ENCODE results near the gene ELMO1. TPM values are rescaled to one million over a fixed set of nuclear protein-coding genes. Genes with fewer than 3 reads are reported as not detected.

ELMO1 gene
- total and polyA plus RNA-seq, 2 experiments from 2014 or later: 6.5 to 24.9 TPM

DNA sequence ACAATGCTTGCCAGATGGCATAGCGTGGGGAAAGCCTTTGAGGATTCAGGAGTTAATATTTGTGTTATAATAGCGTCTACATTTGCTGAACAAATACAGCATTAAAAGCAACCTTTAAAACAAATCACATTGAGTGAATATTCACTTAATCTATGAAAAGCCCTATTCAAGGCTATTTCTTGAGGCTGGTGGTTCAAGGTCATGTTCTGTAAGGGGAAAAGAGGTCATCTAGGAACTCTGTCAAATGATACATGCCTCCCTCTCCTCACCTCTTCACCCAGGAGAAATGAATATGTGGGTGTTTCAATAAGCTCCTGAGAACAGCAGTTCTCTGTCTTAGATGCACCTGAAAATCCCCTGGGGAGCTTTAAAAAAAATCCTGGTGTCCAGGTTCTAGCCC lies 303.0 kb downstream of the ELMO1 start:
- no peak overlapping the region for H3K27ac ChIP-seq (ENCODE audit: low read depth)

More for the DNA sequence above, 303.0 kb downstream of the ELMO1 start:
- Histone ChIP-seq H3K4me2 (no peak overlapping the region), H2AFZ (no peak overlapping the region), H3K79me2 (replicated peaks; ENCODE audit: insufficient read depth) (no peaks in the 10 kb centered on the region), H3K36me3 (ENCODE audit: insufficient read depth) (no peaks in the 10 kb centered on the region), H3K4me1 (ENCODE audit: insufficient read depth) (no peaks in the 10 kb centered on the region), H3F3A (replicated peaks; ENCODE audit: low read depth) (no peaks in the 10 kb centered on the region), H3K4me3 (no peak overlapping the region), H3K9me2 (ENCODE audit: insufficient read depth) (peaks cover 3% of the 10 kb centered on the region; the same call in 1 of the 2 replicates), H4K20me1 (replicated peaks; ENCODE audit: insufficient read depth) (no peaks in the 10 kb centered on the region), H3K27me3 (ENCODE audit: insufficient read depth) (no peaks in the 10 kb centered on the region)
- TF ChIP-seq ETS1 (IDR thresholded peaks at IDR 0.05): no peak
- TF ChIP-seq, protein P1, sequence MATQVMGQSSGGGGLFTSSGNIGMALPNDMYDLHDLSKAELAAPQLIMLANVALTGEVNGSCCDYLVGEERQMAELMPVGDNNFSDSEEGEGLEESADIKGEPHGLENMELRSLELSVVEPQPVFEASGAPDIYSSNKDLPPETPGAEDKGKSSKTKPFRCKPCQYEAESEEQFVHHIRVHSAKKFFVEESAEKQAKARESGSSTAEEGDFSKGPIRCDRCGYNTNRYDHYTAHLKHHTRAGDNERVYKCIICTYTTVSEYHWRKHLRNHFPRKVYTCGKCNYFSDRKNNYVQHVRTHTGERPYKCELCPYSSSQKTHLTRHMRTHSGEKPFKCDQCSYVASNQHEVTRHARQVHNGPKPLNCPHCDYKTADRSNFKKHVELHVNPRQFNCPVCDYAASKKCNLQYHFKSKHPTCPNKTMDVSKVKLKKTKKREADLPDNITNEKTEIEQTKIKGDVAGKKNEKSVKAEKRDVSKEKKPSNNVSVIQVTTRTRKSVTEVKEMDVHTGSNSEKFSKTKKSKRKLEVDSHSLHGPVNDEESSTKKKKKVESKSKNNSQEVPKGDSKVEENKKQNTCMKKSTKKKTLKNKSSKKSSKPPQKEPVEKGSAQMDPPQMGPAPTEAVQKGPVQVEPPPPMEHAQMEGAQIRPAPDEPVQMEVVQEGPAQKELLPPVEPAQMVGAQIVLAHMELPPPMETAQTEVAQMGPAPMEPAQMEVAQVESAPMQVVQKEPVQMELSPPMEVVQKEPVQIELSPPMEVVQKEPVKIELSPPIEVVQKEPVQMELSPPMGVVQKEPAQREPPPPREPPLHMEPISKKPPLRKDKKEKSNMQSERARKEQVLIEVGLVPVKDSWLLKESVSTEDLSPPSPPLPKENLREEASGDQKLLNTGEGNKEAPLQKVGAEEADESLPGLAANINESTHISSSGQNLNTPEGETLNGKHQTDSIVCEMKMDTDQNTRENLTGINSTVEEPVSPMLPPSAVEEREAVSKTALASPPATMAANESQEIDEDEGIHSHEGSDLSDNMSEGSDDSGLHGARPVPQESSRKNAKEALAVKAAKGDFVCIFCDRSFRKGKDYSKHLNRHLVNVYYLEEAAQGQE (IDR thresholded peaks at IDR 0.05; ENCODE audit: unreplicated experiment): no peak
- no peak for TF ChIP-seq EZH2phosphoT487 (IDR thresholded peaks at IDR 0.05; ENCODE audit: unreplicated experiment)
- TF ChIP-seq JUNB (IDR thresholded peaks at IDR 0.05; ENCODE audit: unreplicated experiment): no peak
- TF ChIP-seq NANOG (IDR thresholded peaks at IDR 0.05; ENCODE audit: borderline replicate concordance): no peak
- TF ChIP-seq, protein P2, sequence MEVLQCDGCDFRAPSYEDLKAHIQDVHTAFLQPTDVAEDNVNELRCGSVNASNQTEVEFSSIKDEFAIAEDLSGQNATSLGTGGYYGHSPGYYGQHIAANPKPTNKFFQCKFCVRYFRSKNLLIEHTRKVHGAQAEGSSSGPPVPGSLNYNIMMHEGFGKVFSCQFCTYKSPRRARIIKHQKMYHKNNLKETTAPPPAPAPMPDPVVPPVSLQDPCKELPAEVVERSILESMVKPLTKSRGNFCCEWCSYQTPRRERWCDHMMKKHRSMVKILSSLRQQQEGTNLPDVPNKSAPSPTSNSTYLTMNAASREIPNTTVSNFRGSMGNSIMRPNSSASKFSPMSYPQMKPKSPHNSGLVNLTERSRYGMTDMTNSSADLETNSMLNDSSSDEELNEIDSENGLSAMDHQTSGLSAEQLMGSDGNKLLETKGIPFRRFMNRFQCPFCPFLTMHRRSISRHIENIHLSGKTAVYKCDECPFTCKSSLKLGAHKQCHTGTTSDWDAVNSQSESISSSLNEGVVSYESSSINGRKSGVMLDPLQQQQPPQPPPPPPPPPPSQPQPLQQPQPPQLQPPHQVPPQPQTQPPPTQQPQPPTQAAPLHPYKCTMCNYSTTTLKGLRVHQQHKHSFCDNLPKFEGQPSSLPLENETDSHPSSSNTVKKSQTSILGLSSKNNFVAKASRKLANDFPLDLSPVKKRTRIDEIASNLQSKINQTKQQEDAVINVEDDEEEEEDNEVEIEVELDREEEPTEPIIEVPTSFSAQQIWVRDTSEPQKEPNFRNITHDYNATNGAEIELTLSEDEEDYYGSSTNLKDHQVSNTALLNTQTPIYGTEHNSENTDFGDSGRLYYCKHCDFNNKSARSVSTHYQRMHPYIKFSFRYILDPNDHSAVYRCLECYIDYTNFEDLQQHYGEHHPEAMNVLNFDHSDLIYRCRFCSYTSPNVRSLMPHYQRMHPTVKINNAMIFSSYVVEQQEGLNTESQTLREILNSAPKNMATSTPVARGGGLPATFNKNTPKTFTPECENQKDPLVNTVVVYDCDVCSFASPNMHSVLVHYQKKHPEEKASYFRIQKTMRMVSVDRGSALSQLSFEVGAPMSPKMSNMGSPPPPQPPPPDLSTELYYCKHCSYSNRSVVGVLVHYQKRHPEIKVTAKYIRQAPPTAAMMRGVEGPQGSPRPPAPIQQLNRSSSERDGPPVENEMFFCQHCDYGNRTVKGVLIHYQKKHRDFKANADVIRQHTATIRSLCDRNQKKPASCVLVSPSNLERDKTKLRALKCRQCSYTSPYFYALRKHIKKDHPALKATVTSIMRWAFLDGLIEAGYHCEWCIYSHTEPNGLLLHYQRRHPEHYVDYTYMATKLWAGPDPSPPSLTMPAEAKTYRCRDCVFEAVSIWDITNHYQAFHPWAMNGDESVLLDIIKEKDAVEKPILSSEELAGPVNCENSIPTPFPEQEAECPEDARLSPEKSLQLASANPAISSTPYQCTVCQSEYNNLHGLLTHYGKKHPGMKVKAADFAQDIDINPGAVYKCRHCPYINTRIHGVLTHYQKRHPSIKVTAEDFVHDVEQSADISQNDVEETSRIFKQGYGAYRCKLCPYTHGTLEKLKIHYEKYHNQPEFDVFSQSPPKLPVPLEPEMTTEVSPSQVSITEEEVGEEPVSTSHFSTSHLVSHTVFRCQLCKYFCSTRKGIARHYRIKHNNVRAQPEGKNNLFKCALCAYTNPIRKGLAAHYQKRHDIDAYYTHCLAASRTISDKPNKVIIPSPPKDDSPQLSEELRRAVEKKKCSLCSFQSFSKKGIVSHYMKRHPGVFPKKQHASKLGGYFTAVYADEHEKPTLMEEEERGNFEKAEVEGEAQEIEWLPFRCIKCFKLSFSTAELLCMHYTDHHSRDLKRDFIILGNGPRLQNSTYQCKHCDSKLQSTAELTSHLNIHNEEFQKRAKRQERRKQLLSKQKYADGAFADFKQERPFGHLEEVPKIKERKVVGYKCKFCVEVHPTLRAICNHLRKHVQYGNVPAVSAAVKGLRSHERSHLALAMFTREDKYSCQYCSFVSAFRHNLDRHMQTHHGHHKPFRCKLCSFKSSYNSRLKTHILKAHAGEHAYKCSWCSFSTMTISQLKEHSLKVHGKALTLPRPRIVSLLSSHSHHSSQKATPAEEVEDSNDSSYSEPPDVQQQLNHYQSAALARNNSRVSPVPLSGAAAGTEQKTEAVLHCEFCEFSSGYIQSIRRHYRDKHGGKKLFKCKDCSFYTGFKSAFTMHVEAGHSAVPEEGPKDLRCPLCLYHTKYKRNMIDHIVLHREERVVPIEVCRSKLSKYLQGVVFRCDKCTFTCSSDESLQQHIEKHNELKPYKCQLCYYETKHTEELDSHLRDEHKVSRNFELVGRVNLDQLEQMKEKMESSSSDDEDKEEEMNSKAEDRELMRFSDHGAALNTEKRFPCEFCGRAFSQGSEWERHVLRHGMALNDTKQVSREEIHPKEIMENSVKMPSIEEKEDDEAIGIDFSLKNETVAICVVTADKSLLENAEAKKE (CRISPR knock-in tag; IDR thresholded peaks at IDR 0.05): no peak
- TF ChIP-seq STAT1 (IDR thresholded peaks at IDR 0.05; ENCODE audit: unreplicated experiment): no peak
- no peak for TF ChIP-seq CREB1 (CRISPR knock-in tag; IDR thresholded peaks at IDR 0.05; ENCODE audit: low read depth)
- TF ChIP-seq POLR2AphosphoS5 (IDR thresholded peaks at IDR 0.05; ENCODE audit: low read depth): no peak
- H3K27me3 Mint-ChIP-seq (ENCODE audit: insufficient read depth, low read depth, poor library complexity): peaks cover under 1% of the 10 kb centered on the region
- no peak overlapping the region for H3K27ac Mint-ChIP-seq
- peaks cover 7% of the 10 kb centered on the region for H3K9me3 Mint-ChIP-seq
- no peak for DNase-seq (ENCODE audit: low spot score)
- no peak for ATAC-seq
- peaks cover 21% of the 10 kb centered on the region for H3K4me1 Mint-ChIP-seq
- peaks cover 7% of the 10 kb centered on the region; the same call in 2 of the 3 replicates for H3K36me3 Mint-ChIP-seq (ENCODE audit: low read depth)
- H3K4me3 Mint-ChIP-seq: no peak overlapping the region

Data from GM23338 (cell line).